Stimulated activated naive CD8-positive, alpha-beta T cell treated with anti-CD3 and anti-CD28 coated beads, Interleukin-15, Interleukin-2, amounts not matched to agents 100 ng/mL and 50 ng/mL, for 24 hours (primary cell): ENCODE measurements around the gene NTF4.
"Not testable (repeated sequence)": the region's sequence is repeated elsewhere in the genome, so short reads cannot be mapped to it uniquely, and the experiment has no call there.

Experiments used
- H3K27ac Mint-ChIP-seq: one replicate; pipeline ENCODE4 v1.8.0; 2021; ENCODE audit warnings: mild to moderate bottlenecking, mixed read lengths
- H3K27me3 Mint-ChIP-seq: one replicate; pipeline ENCODE4 v1.8.0; 2021; ENCODE audit warnings: mixed read lengths
- H3K36me3 Mint-ChIP-seq: one replicate; pipeline ENCODE4 v1.8.0; 2021; ENCODE audit warnings: low read depth, mixed read lengths
- H3K4me1 Mint-ChIP-seq: one replicate; pipeline ENCODE4 v1.8.0; 2021; ENCODE audit warnings: low read depth, mixed read lengths
- H3K4me3 Mint-ChIP-seq: one replicate; pipeline ENCODE4 v1.8.0; 2021; ENCODE audit warnings: mild to moderate bottlenecking, mixed read lengths
- H3K9me3 Mint-ChIP-seq: one replicate; pipeline ENCODE4 v1.8.0; 2021; ENCODE audit warnings: mixed read lengths

The NTF4 gene

DNA sequence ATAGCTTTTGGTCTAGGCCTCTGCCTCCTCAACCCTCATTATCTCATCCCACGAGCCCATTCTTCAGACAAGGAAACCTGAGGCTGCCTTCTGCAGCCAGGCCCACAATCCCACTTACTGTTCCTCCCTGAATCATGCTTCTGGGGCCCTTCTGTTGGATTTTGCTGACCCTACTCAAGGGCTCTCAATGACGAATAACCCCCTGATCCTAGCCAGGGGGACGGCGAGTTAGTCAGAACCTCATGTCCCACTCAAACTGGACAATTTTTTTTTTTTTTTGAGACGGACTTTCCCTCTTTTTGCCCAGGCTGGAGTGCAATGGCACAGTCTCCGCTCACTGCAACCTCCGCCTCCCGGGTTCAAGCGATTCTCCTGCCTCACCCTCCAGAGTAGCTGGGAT lies 42.5 kb downstream of the NTF4 start:
- no peaks in the 10 kb centered on the region for H3K36me3 Mint-ChIP-seq
- H3K4me3 Mint-ChIP-seq, result no peak overlapping the region
- no peak overlapping the region for H3K27ac Mint-ChIP-seq
- no peaks in the 10 kb centered on the region for H3K9me3 Mint-ChIP-seq
- peaks cover 13% of the 10 kb centered on the region for H3K27me3 Mint-ChIP-seq
- peaks cover 47% of the 10 kb centered on the region for H3K4me1 Mint-ChIP-seq

DNA sequence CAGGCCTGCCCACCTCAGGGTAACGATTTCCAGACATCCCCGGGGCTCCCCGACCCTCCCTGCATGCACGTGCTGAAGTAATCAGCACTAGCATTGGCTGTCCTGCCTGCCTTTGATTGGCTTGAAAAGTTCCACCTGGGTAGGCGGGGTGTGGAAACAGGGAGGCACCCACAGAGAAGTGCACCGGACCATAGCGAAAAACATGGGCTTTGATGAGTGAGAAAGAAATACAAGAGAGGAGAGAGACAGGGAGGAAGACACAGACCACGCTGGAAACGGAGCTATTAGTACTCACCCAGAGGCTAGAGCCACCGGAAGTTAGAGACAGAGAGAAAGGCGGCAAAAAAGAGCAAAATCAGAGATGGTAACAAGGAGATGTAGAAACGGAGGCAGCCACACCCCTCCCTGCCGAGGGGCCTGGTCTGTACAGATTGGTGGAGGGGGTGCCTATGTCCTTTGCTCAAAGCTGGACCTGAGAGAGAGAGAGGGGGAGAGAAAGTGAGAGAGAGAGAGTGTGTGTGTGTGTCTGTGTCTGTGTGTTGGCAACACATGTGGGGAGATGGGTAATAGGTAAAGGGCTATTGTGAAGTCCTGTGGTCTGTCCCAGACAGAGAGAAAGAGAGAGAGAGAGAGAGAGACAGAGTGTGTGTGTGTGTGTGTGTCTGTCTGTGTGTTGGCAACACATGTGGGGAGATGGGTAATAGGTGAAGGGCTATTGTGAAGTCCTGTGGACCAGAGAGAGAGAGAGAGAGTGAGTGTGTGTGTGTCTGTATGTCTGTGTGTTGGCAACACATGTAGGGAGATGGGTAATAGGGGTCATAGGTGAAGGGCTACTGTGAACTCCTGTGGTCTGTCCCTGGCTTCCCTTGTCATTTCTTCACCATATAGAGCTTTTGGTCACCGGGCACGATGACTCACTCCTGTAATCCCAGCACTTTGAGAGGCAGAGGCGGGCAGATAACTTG lies 43.4 kb downstream of the NTF4 start:
- H3K4me3 Mint-ChIP-seq, result no peak overlapping the region
- peaks cover 47% of the 10 kb centered on the region for H3K4me1 Mint-ChIP-seq
- peaks cover 13% of the 10 kb centered on the region for H3K27me3 Mint-ChIP-seq
- H3K36me3 Mint-ChIP-seq, result no peaks in the 10 kb centered on the region
- H3K9me3 Mint-ChIP-seq, result no peaks in the 10 kb centered on the region
- H3K27ac Mint-ChIP-seq, result no peak overlapping the region

DNA sequence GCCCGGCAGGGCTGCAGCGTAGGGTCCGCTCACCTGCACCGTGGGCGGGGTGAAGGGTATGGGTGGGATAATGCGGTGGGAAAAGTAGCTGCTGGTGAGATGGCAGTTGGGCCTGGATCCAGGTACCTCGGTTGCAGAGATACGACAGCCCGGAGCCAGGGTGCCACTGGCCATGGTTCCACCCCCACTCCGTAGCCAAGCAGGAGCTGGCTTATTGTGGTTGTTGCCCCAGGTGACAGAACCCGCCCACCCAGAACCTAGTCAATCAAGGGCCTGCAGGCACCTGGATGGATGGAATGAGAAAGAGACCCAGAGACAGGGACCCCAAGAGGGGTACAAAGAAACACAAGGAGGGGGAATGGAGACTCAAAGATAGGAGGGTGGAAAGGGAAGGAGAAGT lies 44.3 kb downstream of the NTF4 start:
- Mint-ChIP-seq H3K9me3 (no peaks in the 10 kb centered on the region), H3K4me3 (no peak overlapping the region), H3K4me1 (peaks cover 47% of the 10 kb centered on the region), H3K36me3 (no peaks in the 10 kb centered on the region), H3K27me3 (peaks cover 13% of the 10 kb centered on the region), H3K27ac (no peak overlapping the region)

DNA sequence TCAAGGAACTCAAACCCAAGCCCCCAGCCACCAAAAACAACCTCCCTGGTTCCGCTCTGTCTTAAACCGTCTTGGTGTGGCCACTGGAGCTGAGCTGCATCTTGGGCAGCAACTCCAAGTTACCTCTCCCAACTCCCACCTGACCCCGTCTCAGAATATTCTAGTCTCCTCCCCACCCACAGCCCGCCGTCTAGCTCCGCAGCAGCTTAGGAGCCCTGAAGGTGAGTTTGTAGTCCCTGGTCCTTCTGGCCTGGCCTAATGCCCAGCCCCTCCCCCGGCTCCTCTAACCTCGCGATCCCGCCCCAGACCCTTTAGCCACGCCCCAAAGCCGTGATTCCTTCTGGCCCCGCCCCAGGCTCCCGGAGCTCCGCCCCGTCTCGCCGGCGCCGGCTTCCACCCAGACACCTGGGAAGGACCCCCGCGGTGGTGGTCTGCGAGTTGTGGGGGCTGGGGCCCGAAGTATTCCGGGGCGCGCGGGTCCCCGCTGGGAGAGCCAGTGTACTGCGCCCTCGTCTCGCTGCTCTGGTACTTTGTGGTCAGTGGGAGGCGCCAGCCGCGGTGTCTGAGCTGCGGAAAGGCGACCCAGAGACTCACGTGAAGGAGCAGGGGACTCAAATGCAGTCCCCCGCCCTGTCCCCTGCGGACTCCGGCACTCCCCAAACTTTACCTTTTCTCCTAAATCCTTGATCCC lies 45.2 kb downstream of the NTF4 start:
- peaks cover 47% of the 10 kb centered on the region for H3K4me1 Mint-ChIP-seq
- peak overlapping the region; percentile 66 for H3K4me3 Mint-ChIP-seq
- H3K9me3 Mint-ChIP-seq, result no peaks in the 10 kb centered on the region
- H3K27me3 Mint-ChIP-seq, result peaks cover 13% of the 10 kb centered on the region
- no peaks in the 10 kb centered on the region for H3K36me3 Mint-ChIP-seq
- peak overlapping the region; percentile 66 for H3K27ac Mint-ChIP-seq

DNA sequence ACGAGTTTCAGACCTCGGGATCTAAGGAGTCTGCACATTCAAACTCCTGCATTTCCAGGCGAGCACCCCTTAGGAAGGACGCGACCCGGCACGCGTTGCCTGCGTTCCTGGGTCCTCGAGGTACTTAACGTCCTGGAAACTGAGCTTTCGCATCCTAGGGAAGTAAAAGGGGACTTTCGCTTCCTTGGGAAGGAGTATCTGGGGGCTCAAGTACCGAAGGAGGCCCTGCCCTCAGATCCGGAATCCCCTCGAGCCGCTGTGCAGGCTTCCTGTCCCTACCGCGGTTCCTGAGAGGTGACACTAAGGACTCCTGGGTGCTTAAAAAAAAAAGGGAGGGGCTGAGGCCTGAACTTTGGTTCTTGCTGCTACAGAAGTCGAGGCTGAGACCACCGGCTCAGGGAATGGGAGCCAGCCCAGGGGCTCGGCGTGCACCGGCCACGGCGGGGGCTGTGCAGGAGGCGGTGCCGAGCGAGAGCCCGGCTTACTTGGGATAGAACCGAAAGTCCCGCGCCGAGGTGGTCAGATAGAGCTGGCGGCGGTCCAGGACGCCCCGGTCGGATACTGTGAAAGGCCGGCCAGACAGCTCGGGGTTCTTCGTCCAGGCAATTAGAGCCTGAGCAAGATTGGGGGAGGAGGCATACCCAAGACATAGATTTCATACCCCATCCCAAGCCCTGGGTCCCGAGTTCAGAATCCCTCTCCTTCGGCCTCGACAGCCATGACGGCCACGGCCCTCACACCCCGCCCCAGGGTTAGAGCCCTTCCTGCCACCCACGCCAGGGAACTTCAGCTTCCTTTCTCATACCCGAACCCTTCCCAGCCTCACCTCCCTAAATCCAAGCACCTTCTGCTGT lies 46.0 kb downstream of the NTF4 start:
- peaks cover 13% of the 10 kb centered on the region for H3K27me3 Mint-ChIP-seq
- peaks cover 47% of the 10 kb centered on the region for H3K4me1 Mint-ChIP-seq
- peak overlapping the region; percentile 66 for H3K4me3 Mint-ChIP-seq
- not testable (repeated sequence) for H3K27ac Mint-ChIP-seq, H3K36me3 Mint-ChIP-seq, H3K9me3 Mint-ChIP-seq

DNA sequence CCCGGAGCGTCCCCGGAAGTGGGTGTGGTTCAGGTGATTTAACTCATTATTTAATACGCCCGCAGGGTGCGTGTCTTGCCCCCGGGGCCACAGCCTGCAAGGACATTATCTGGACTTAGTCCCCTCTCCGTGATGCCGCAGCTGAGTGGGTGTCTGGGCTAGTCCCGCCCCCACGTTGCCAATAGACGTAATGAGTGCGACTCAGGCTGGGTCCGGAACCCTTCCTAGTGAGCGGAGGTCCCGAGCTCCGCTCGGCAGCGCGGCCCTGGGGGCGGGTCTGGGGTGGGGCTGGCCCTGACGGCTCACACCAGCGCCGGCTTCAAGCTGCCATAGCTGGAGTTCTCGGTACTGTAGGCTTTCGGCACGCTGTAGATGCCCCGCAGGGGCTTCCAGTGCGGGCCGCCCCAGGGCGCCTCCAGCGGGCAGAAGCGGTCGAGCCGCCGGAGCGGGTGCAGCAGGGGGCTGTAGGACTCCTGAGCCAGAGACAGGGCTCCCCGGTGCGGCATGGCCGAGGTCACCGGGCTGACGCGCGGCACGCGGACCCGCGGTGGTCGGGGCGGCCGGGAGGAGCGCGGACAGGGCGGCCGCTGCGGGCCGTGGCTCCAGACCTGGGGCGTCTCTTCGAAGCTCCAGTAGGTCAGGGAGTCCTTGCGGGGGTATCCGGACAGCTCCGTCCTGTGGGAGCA lies 46.8 kb downstream of the NTF4 start:
- H3K36me3 Mint-ChIP-seq, result peaks cover 10% of the 10 kb centered on the region
- peaks cover 13% of the 10 kb centered on the region for H3K27me3 Mint-ChIP-seq
- H3K4me1 Mint-ChIP-seq, result peaks cover 47% of the 10 kb centered on the region
- H3K27ac Mint-ChIP-seq, result no peak overlapping the region
- H3K4me3 Mint-ChIP-seq, result peak overlapping the region; percentile 66
- no peaks in the 10 kb centered on the region for H3K9me3 Mint-ChIP-seq

DNA sequence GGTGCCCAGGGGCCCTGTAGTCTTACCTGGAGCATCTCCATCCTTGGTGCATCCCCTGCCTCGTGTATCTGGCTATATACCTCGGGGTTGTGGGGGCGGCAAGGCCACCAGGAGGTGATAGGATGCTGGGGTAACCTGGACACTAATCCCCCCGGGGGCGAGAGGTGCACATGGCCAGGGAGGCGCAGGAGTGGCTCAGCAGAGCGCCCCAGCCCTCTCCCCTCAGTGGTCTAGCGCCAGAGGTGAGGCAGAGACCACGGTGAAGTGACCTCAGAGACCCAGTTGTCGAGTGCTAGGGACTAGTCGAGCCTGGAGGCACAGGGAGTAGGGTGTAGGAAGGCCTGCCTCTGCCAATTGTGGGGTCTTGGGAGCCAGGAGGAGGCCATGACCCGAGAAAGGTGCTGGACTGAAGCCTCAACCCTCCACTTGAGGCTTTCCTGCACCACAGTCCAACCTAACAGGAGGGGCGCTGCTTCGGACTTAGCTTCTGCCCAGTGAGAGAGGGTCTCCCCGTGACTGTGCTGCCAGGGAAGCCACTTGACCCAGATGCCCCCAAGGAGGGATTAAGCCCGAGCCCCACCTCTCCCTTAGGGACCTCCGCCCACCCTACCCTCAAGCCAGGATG lies 47.5 kb downstream of the NTF4 start, which contains the start of gene LHB:
Gene LHB, minus strand, starts transcription at position 51 of the 625 bp plus-strand sequence. Its CDS starts 10 bp downstream, at position 41.
- no peaks in the 10 kb centered on the region for H3K9me3 Mint-ChIP-seq
- peaks cover 15% of the 10 kb centered on the region for H3K36me3 Mint-ChIP-seq
- H3K4me3 Mint-ChIP-seq, result no peak within 1 kb of the TSS
- peaks cover 13% of the 10 kb centered on the region for H3K27me3 Mint-ChIP-seq
- H3K4me1 Mint-ChIP-seq, result peaks cover 43% of the 10 kb centered on the region
- no peak within 1 kb of the TSS for H3K27ac Mint-ChIP-seq

DNA sequence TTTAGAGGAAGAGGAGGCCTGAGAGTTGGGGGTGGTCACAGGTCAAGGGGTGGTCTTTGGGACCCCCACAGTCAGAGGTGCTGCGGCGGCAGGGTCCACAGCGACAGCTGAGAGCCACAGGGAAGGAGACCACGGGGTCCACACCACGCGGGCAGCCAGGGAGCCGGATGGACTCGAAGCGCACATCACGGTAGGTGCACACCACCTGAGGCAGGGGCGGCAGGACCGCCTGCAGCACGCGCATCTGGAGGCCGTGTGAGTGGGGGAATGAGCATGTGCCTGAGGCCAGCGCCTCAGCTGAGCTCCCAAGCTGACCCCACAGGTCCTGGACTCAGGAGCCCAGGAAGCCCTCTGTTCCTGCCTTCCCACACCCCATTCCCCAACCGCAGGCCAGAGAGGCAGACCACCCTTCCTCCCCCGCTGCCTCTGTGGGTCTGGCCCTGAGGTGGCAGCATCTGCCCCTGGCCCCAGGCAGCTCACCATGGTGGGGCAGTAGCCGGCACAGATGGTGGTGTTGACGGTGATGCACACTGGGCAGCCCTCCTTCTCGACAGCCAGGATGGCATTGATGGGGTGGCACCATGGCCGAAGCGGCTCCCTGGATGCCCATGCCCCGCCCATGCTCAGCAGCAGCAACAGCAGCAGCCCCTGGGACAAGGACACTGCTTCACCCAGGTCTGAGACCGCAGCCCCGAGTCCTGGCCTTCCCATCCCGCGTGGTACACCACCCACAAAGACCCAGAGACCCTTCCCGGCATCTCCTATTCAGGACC lies 48.4 kb downstream of the NTF4 start:
- Mint-ChIP-seq H3K9me3 (no peaks in the 10 kb centered on the region), H3K27ac (no peak overlapping the region)

DNA sequence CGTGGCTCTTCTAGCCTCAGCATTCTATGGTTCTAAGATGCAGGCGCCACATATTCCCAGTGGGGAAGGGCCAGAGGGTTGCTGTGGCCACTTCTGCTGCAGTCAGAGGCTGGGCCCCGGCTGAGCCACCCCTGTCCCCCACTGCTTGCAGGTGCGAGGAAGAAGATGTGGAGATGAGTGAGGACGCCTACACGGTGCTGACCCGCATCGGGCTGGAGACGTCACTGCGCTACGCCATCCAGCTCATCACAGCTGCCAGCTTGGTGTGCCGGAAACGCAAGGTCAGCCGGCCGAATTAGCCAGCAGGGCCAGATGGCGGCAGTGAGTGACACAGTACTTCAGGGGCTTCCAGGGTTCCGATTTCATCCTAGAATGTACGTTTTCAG lies 49.8 kb downstream of the NTF4 start:
- H3K27ac Mint-ChIP-seq, result no peak overlapping the region
- H3K4me3 Mint-ChIP-seq, result no peak overlapping the region
- H3K9me3 Mint-ChIP-seq, result no peaks in the 10 kb centered on the region
- H3K27me3 Mint-ChIP-seq, result peaks cover 6% of the 10 kb centered on the region
- H3K4me1 Mint-ChIP-seq, result peaks cover 21% of the 10 kb centered on the region
- peaks cover 26% of the 10 kb centered on the region for H3K36me3 Mint-ChIP-seq

More for the DNA sequence above, 48.4 kb downstream of the NTF4 start:
- H3K27me3 Mint-ChIP-seq, result peaks cover 13% of the 10 kb centered on the region
- peaks cover 34% of the 10 kb centered on the region for H3K4me1 Mint-ChIP-seq
- H3K4me3 Mint-ChIP-seq, result no peak overlapping the region
- peaks cover 17% of the 10 kb centered on the region for H3K36me3 Mint-ChIP-seq

DNA sequence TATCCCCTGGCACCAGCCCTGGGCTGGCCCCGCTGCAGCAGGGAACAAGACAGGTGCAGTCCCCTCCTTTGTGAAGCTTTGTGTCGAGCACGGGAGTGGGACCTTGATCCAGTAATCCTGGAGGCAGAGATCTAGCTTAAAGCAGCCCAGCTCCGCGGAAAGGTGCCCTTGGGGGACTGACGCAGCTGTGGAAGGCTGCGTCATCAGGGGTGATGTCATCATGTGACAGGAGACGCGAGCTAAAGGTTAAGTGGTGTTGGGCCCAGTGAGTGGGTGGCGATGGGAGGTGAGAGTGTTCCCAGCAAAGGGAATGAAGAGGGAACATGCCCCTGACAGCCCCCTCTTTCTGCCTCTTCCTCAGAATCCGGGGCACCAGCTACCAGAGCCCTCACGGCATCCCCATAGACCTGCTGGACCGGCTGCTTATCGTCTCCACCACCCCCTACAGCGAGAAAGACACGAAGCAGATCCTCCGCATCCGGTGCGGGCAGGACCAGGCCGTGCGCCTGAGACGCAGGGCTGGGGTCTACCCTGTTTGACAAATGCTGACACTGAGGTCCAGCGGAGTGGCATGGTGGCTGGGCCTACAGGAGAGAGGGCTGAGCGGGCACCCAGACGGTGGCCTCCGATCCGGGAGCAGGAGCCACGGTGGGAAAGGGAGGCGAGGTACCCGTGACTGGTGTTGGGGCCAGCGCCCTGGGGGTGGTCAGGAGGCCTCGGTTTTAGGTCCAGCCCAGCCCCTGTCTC lies 50.3 kb downstream of the NTF4 start:
- no peaks in the 10 kb centered on the region for H3K9me3 Mint-ChIP-seq
- no peak overlapping the region for H3K4me3 Mint-ChIP-seq
- H3K27ac Mint-ChIP-seq, result peak overlapping the region; percentile 26

DNA sequence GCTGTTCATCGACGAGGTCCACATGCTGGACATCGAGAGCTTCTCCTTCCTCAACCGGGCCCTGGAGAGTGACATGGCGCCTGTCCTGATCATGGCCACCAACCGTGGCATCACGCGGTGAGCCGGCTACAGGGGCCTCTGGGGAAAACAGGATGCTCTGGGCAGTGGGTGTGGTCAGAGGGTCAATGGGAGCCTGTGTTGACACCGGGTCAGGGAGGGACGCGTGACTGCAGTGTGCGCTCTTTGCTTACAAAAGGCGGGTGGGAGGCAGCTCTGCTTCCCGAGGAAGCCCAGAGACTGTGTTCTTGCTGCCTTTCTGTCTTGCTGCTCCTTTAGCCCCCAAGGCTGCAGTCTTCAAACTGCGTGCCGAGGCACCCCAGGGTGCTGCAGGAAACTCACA lies 53.4 kb downstream of the NTF4 start:
- H3K27me3 Mint-ChIP-seq, result no peaks in the 10 kb centered on the region
- no peak overlapping the region for H3K4me3 Mint-ChIP-seq
- H3K36me3 Mint-ChIP-seq, result peaks cover 41% of the 10 kb centered on the region

More for the DNA sequence above, 50.3 kb downstream of the NTF4 start:
- Mint-ChIP-seq H3K27me3 (peaks cover 4% of the 10 kb centered on the region), H3K4me1 (peaks cover 16% of the 10 kb centered on the region), H3K36me3 (peaks cover 26% of the 10 kb centered on the region)

More for the DNA sequence above, 53.4 kb downstream of the NTF4 start:
- Mint-ChIP-seq H3K9me3 (no peaks in the 10 kb centered on the region), H3K4me1 (no peaks in the 10 kb centered on the region), H3K27ac (no peak overlapping the region)
